GM12878 (cell line): Measurements from ENCODE around the gene PLXNC1. TPM values are rescaled to one million over a fixed set of nuclear protein-coding genes. Genes with fewer than 3 reads are reported as not detected.

Experiments
- CEBPZ ChIP-seq: fragments of 150-350 bp; IDR thresholded peaks from 2 replicates; pipeline ENCODE4 v1.6.1; 2016; ENCODE audit warnings: low read depth, low read length
- CHD4 ChIP-seq: fragments of 200-600 bp; sonication (generic); IDR thresholded peaks from 2 replicates; pipeline ENCODE4 v1.6.1; 2016; ENCODE audit warnings: mild to moderate bottlenecking
- POLR2A ChIP-seq: IDR thresholded peaks from 2 replicates; pipeline ENCODE4 v1.6.1; 2011; ENCODE audit warnings: low read depth, mild to moderate bottlenecking, low read length
- TARDBP ChIP-seq: IDR thresholded peaks from 2 replicates; pipeline ENCODE4 v1.6.1; 2016; ENCODE audit warnings: borderline replicate concordance
- ZNF217 ChIP-seq: fragments of 450-650 bp; IDR thresholded peaks from 2 replicates; pipeline ENCODE4 v1.6.1; 2017; ENCODE audit warnings: antibody characterized with exemption, mild to moderate bottlenecking
- ZNF592 ChIP-seq: fragments of 450-650 bp; IDR thresholded peaks from 2 replicates; pipeline ENCODE4 v1.6.1; 2017; ENCODE audit warnings: mild to moderate bottlenecking, moderate library complexity
- polyA plus RNA-seq, 11 experiments: library from polyadenylated mRNA; depleted of rRNA in 4 of 11; unstranded in 6 of 11; stranded (reverse) in 5 of 11; fragments of >200 nt; fragmentation: Nextera tagmentation in 4 of 11; fragmentation: Illumina TruSeq in 1 of 11; extraction: Ambion mirVana in 4 of 11; extraction: Trizol in 1 of 11; gene quantifications; 1 replicate in 1 of 11; 2 replicates in 10 of 11; pipeline versions ENCODE4 v1.2.1 to v1.2.3, GENCODE V29; 2011 to 2016; ENCODE audit warnings: inconsistent platforms in 2 of 11, missing spikeins in 2 of 11, low read depth in 1 of 11
- total RNA-seq, 4 experiments: library from RNA; depleted of rRNA in 3 of 4; stranded (reverse); fragments of >200 nt in 3 of 4; fragmentation: Illumina TruSeq in 1 of 4; extraction: Trizol in 1 of 4; gene quantifications; 2 replicates each; pipeline versions ENCODE4 v1.2.1 to v1.2.3, GENCODE V29; 2013 to 2021
- TF ChIP-seq, protein P1 (sequence below), 3 experiments: IDR thresholded peaks in 2 of 3; conservative IDR thresholded peaks in 1 of 3; 2 replicates each; pipeline ENCODE4 v1.5.1; 2011; ENCODE audit warnings: low read depth in 3 of 3, low read length in 3 of 3, mild to moderate bottlenecking in 3 of 3, control low read depth in 2 of 3, moderate library complexity in 2 of 3, inconsistent platforms in 1 of 3, mixed read lengths in 1 of 3; ENCODE audit not compliant: control insufficient read depth in 2 of 3, insufficient read depth in 1 of 3; ENCODE audit errors: extremely low read depth in 1 of 3

The PLXNC1 gene
- total and polyA plus RNA-seq, 10 of the 15 experiments (the other 5 are each of a cell fraction or from before 2014, with no cell fraction given): 5.2 to 41.2 (median 24.6) TPM

DNA sequence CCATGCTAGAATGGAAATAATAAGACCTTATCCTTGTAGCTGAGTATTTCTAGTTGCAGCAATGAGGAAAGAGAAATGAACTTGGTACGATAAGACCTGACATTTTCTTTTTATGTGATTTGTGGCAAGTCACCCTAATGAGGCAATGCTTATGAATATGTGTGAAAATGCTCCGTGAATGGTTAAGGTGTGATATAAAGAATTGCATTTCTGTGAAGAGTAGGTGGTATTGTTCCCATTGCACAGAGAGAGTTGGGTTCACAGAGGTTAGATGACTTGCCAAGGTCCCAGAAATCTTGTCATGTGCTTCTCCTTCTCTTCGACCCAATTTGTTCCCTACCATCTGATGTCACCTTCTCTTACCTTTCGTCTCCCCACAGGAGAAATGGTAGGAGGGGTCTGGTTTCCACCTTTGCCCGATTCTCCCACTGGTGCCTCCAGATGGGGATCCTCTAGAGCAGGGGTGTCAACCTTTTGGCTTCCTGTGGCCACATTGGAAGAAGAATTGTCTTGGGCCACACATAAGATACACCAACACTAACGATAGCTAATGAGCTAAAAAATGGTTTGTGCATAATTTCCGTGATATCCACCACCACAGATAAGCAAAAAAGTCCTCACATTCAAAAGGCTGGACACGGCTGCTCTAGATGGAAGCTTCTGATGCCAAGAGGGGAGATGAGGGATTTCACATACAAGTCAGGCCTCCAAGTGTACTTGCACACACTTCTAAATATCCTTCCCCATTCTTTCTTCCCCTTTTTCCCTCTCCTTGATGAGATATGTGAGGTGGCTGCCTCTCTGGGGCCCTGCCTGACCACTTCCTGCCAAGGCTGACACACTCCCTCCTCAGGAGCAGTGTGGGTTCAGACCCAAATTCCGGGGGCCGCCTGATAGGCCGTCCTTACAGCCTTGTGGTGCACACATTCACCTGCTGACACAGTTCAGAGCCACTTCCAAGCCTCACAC, 96.1 kb downstream of the PLXNC1 start (continued):
- TF ChIP-seq ZNF592 (no peak), CEBPZ (no peak), ZNF217 (no peak), POLR2A (no peak; the same call in 1 of the 2 replicates), CHD4 (no peak), TARDBP (no peak)
- TF ChIP-seq, protein P1, sequence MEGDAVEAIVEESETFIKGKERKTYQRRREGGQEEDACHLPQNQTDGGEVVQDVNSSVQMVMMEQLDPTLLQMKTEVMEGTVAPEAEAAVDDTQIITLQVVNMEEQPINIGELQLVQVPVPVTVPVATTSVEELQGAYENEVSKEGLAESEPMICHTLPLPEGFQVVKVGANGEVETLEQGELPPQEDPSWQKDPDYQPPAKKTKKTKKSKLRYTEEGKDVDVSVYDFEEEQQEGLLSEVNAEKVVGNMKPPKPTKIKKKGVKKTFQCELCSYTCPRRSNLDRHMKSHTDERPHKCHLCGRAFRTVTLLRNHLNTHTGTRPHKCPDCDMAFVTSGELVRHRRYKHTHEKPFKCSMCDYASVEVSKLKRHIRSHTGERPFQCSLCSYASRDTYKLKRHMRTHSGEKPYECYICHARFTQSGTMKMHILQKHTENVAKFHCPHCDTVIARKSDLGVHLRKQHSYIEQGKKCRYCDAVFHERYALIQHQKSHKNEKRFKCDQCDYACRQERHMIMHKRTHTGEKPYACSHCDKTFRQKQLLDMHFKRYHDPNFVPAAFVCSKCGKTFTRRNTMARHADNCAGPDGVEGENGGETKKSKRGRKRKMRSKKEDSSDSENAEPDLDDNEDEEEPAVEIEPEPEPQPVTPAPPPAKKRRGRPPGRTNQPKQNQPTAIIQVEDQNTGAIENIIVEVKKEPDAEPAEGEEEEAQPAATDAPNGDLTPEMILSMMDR (IDR thresholded peaks at IDR 0.05 in 2 of 3, conservative IDR thresholded peaks at IDR 0.05 in 1 of 3; ENCODE audit: control insufficient read depth in 2 of 3, extremely low read depth in 1 of 3, insufficient read depth in 1 of 3, low read depth in 3 of 3, low read length in 3 of 3): no peak
